Breast epithelium (tissue), 3 donors: ENCODE data around the gene ROR1.

Source experiments
- CTCF ChIP-seq, 3 donors: fragments of 450-650 bp; IDR thresholded peaks; one replicate each; pipeline ENCODE4 v1.5.1; 2016 to 2017; ENCODE audit warnings: antibody characterized with exemption in 3 of 3, mild to moderate bottlenecking in 3 of 3, moderate library complexity in 3 of 3
- POLR2A ChIP-seq: fragments of 450-650 bp; IDR thresholded peaks from one replicate; pipeline ENCODE4 v1.6.1; 2016; ENCODE audit warnings: antibody characterized with exemption, mild to moderate bottlenecking, moderate library complexity
- POLR2AphosphoS5 ChIP-seq, 3 donors: sonication (generic); formaldehyde crosslinking; IDR thresholded peaks; one replicate each; pipeline ENCODE4 v1.6.1; 2017; ENCODE audit warnings: antibody characterized with exemption in 3 of 3

GRCh38 chr1:63772201-63772600 lies 1.6 kb upstream of the ROR1 start:
- TF ChIP-seq CTCF (IDR thresholded peaks at IDR 0.05) (no peak), POLR2A (no peak), POLR2AphosphoS5 (IDR thresholded peaks at IDR 0.05) (no peak)
